Measurements from ENCODE around the gene URAD.
"Not testable (repeated sequence)": the region's sequence is repeated elsewhere in the genome, so short reads cannot be mapped to it uniquely, and the experiment has no call there.

Gene URAD

GRCh38 chr13:27970382-27971235 lies 17.9 kb downstream of the URAD start:
- DNase-seq (ENCODE audit: low spot score) = no peak

- DNase-seq (ENCODE audit: low spot score) = no peak
Measured at GRCh38 chr13:27969866-27970229, 18.6 kb downstream of the URAD start.

- DNase-seq (ENCODE audit: low spot score) = peak; percentile 85
Measured at GRCh38 chr13:27969082-27969865, 19.2 kb downstream of the URAD start, which contains the start of gene CDX2. CDX2 (minus strand) TSS chr13:27969315; CDS start chr13:27969006, 309 bp downstream.

- peak; percentile 58 for DNase-seq (ENCODE audit: low spot score)
Measured at GRCh38 chr13:27968316-27969081, 20.0 kb downstream of the URAD start.

- peak; percentile 48 for DNase-seq (ENCODE audit: low spot score)
Measured at GRCh38 chr13:27967736-27968315, 20.7 kb downstream of the URAD start.

GRCh38 chr13:27967203-27967735 lies 21.2 kb downstream of the URAD start:
- DNase-seq (ENCODE audit: low spot score) = peak; percentile 72

- peak; percentile 7 for DNase-seq (ENCODE audit: low spot score)
Measured at GRCh38 chr13:27966641-27967202, 21.8 kb downstream of the URAD start.

- DNase-seq (ENCODE audit: low spot score) = no peak
Measured at GRCh38 chr13:27965740-27966640, 22.5 kb downstream of the URAD start.

GRCh38 chr13:27965343-27965739 lies 23.2 kb downstream of the URAD start:
- DNase-seq (ENCODE audit: low spot score) = no peak

GRCh38 chr13:27964741-27965323 lies 23.7 kb downstream of the URAD start:
- no peak for DNase-seq (ENCODE audit: low spot score)

- not testable (repeated sequence) for DNase-seq (ENCODE audit: low spot score)
Measured at GRCh38 chr13:27964206-27964605, 24.3 kb downstream of the URAD start.

- DNase-seq (ENCODE audit: low spot score) = no peak
Measured at GRCh38 chr13:27963491-27963890, 25.0 kb downstream of the URAD start.

- DNase-seq (ENCODE audit: low spot score) = no peak
Measured at GRCh38 chr13:27962982-27963381, 25.5 kb downstream of the URAD start.

GRCh38 chr13:27962128-27962841 lies 26.2 kb downstream of the URAD start:
- no peak for DNase-seq (ENCODE audit: low spot score)

GRCh38 chr13:27961227-27962085 lies 27.0 kb downstream of the URAD start:
- no peak for DNase-seq (ENCODE audit: low spot score)

- no peak for DNase-seq (ENCODE audit: low spot score)
Measured at GRCh38 chr13:27960362-27961226, 27.9 kb downstream of the URAD start.

GRCh38 chr13:27959976-27960361 lies 28.5 kb downstream of the URAD start:
- no peak for DNase-seq (ENCODE audit: low spot score)

All from RKO (cell line).